GM21786 (cell line): ENCODE measurements around the gene TAT.

Experiments used
- ATAC-seq: cut with Tn5 transposase; IDR thresholded peaks from one replicate; pipeline ENCODE4 v1.9.1; 2021; ENCODE audit not compliant: unreplicated experiment

The TAT gene

GRCh38 chr16:71547168-71547567 is 29.7 kb downstream of the TAT start:
- no peak for ATAC-seq

DNA sequence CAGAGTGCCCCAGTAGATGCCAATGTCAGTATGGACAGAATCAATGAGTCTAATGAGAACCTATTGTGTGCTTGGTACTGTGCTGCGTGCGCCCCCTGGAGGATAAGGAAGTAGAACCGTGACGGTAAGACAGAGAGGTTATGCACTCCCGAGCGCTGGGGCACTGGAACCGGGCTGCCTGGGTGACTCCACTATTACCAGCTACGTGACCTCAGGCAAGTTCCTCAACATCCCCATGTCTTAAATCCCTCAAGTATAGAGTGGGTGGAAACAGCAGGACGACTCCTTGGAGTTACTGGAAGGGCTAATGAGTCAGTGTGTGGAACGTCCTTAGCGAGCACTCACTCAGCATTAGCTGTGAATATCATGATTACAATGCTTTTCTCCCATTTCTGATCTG is 34.5 kb downstream of the TAT start:
- no peak for ATAC-seq

DNA sequence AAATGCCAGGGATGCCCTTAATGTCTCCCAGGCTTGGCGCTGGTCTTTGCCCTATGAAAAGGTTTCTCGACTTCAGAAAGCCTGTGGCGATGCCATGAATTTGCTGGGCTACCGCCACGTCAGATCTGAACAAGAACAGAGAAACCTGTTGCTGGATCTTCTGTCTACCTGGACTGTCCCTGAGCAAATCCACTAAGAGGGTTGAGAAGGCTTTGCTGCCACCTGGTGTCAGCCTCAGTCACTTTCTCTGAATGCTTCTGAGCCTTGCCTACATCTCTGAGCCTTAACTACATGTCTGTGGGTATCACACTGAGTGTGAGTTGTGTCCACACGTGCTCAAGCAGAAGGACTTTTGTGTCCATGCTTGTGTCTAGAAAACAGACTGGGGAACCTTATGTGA is 39.2 kb downstream of the TAT start:
- ATAC-seq: peak; percentile 79

- no peak for ATAC-seq
Observed at GRCh38 chr16:71536752-71537499, 40.0 kb downstream of the TAT start.

GRCh38 chr16:71532366-71532765 is 44.5 kb downstream of the TAT start:
- ATAC-seq: no peak

GRCh38 chr16:71528863-71529262 is 48.0 kb downstream of the TAT start:
- no peak for ATAC-seq

- ATAC-seq: no peak
Observed at GRCh38 chr16:71528257-71528656, 48.6 kb downstream of the TAT start.

DNA sequence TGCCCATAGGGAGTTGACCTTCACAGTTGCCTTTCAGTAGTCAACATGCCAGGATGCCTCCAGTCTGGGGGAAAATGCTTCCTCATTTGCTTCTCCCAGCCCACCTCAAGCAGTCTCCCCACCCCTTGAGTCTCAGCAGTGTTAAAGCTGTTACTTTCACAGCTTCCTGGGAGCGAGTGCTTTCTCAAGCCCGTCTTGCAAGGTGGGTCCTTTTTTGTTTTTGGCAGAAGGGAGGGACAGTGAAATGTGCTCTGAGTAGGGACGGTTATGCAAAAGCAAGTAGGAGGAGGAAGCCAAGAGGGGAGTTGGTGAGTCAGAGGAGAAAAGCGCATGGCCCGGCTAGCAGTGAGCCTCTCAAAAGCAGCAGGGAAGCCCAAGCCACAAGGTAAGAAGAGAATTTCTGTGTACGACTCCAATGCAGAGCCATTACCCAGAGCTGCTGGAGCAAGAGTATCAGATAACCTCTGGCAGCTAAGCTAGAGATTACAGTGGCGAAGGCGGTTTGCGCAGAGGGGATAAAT is 50.7 kb downstream of the TAT start, which contains the start of gene CHST4:
TSS of gene CHST4 (plus strand) at position 316 of the 521 bp plus-strand sequence. CDS start 10,252 bp downstream, outside the sequence.
- no peak for ATAC-seq

DNA sequence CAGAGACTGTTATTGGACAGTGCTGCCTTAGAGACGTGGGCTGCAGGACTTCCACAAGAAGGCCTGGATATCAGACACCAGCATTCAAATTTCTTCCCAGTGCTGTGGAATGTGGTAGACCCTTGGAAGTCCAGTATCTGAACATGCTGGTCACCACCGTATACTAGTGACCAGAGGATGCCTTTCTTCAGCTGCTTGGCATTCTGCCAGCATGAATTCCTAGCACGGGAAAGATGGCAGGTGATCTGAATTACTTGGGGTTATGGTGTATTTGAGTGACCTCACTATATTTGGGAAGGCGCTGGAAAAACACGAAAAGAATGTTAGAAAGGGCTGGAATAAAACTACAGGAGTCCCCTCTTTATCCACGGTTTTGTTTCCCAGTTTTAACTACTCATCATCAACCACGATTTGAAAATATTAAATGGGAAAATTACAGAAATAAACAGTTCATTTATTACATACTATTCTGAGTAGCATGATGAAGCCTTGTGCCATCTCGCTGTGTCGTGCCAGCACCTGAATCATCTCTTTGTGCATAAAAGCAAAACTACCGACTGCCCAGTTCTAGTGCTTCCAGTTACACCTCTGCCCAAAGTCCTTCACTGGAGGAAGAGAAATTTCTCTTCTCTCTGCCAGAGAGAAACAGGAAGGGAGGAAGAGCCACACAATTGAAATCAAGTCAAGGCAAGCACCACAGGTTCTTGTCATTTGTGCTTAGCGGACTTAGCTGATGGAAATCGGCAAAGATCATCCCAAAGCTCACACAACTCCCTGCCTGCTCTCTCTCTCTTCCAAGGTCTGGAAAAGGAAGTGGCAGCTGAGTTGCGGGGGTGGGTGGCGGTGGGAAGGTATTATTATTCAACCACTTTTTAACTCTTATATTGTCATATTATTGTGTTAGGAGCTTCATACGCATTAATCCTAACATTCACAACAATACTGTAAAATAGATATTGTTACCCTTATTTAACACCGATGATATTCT is 52.0 kb downstream of the TAT start:
- no peak for ATAC-seq

- no peak for ATAC-seq
Observed at GRCh38 chr16:71520550-71520949, 56.3 kb downstream of the TAT start.
